Activated naive CD8-positive, alpha-beta T cell treated with anti-CD3 and anti-CD28 coated beads, Interleukin-2, amount 10 ng/mL, durations not matched to agents 7 days and 5 days (primary cell): Measurements from ENCODE around the gene ZNF763. TPM values are rescaled to one million over a fixed set of nuclear protein-coding genes. Genes with fewer than 3 reads are reported as not detected.
A peak's percentile ranks its signal among the peaks of the same experiment; 100 is the strongest.
"Not testable (repeated sequence)": the region's sequence is repeated elsewhere in the genome, so short reads cannot be mapped to it uniquely, and the experiment has no call there.

ENCODE experiments used
- ATAC-seq: fragments of 150-1000 bp; cut with Tn5 transposase; one replicate; pipeline ENCODE4 v1.10.0; 2021; ENCODE audit warnings: low read depth, moderate library complexity
- POLR2A ChIA-PET: fragments of 350-600 bp; sonication (Branson Sonifier 250); formaldehyde crosslinking; loops from one replicate; lab custom pipeline; 2021; ENCODE audit warnings: antibody characterized with exemption; lab: Charles Lee
- DNase-seq: peaks from one replicate; pipeline ENCODE4 v3.0.0; 2021
- H3K27ac Mint-ChIP-seq: one replicate; pipeline ENCODE4 v1.8.0; 2022; ENCODE audit warnings: mild to moderate bottlenecking, mixed read lengths
- H3K27me3 Mint-ChIP-seq: one replicate; pipeline ENCODE4 v1.8.0; 2022; ENCODE audit warnings: mild to moderate bottlenecking, moderate library complexity, mixed read lengths
- H3K36me3 Mint-ChIP-seq: one replicate; pipeline ENCODE4 v1.8.0; 2021; ENCODE audit warnings: mild to moderate bottlenecking, mixed read lengths
- H3K4me1 Mint-ChIP-seq: one replicate; pipeline ENCODE4 v1.8.0; 2021; ENCODE audit warnings: mixed read lengths
- H3K4me3 Mint-ChIP-seq: one replicate; pipeline ENCODE4 v1.8.0; 2022; ENCODE audit warnings: mild to moderate bottlenecking, moderate library complexity, mixed read lengths
- H3K9me3 Mint-ChIP-seq: one replicate; pipeline ENCODE4 v1.8.0; 2021; ENCODE audit warnings: mixed read lengths
- total RNA-seq, 2 experiments: library from RNA; stranded (reverse); gene quantifications; one replicate each; pipeline ENCODE4 v1.2.3, GENCODE V29; 2021

The ZNF763 gene
- total RNA-seq, 2 experiments from 2014 or later, result 5.2 to 6.1 TPM

DNA sequence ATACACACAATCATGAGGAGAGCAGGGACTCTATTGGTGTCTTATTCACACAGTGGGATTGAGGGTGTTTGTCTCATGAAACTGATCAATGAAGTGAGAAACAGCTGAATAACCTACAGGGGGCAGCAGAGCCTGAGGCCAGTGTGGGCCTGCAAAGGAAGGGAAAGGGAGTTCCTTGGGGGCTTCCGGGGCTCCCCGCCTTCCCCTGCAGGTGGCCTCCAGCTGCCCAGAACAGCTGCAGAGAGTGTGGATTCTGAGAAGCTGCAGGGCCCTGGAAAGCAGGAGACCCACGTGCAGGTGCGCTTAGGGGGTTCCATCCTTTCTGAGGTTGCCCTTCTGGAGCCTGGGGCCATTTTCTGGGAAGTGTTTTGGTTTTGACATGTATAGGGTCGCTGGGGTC, 20.1 kb downstream of the ZNF763 start:
- Mint-ChIP-seq H3K27ac (no peak overlapping the region), H3K4me1 (peaks cover 8% of the 10 kb centered on the region), H3K9me3 (peaks cover 10% of the 10 kb centered on the region), H3K27me3 (no peaks in the 10 kb centered on the region), H3K4me3 (no peak overlapping the region), H3K36me3 (peaks cover 2% of the 10 kb centered on the region)
- ATAC-seq, result no peak
- POLR2A ChIA-PET, result interaction anchor here (1.3 kb wide), 1 partner anchor 511 kb away, joined by 5 read pairs; no protein-coding TSS in a partner anchor
- no peak for DNase-seq

DNA sequence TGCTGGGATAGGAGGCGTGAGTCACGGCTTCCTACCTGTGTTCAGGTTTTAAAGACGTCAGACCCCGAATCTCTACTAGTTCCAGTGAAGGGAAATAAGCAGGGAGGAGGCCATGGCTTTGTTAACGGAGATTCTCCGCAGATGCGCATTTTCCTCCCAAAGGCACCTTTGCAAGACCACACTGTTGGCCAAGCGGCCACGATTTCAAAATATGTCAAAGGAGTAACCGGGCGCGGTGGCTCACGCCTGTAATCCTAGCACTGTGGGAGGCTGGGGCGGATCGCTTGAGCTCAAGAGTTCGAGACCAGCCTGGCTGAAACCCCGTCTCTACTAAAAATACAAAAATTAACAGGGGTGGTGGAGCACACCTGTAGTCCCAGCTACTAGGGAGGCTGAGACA, 21.9 kb downstream of the ZNF763 start:
- DNase-seq (no peak), ATAC-seq (no peak)
- Mint-ChIP-seq H3K36me3 (peaks cover 9% of the 10 kb centered on the region), H3K9me3 (peaks cover 4% of the 10 kb centered on the region), H3K4me1 (peaks cover 15% of the 10 kb centered on the region), H3K4me3 (peak overlapping the region; percentile 95), H3K27ac (no peak overlapping the region), H3K27me3 (no peaks in the 10 kb centered on the region)
- POLR2A ChIA-PET, result interaction anchor here (0.6 to 3.1 kb wide), 7 partner anchors 18 to 621 kb away, joined by 3 to 69 read pairs (median 8); partner anchors contain the start of genes ZNF20, ZNF563, ZNF700 and ZNF763

DNA sequence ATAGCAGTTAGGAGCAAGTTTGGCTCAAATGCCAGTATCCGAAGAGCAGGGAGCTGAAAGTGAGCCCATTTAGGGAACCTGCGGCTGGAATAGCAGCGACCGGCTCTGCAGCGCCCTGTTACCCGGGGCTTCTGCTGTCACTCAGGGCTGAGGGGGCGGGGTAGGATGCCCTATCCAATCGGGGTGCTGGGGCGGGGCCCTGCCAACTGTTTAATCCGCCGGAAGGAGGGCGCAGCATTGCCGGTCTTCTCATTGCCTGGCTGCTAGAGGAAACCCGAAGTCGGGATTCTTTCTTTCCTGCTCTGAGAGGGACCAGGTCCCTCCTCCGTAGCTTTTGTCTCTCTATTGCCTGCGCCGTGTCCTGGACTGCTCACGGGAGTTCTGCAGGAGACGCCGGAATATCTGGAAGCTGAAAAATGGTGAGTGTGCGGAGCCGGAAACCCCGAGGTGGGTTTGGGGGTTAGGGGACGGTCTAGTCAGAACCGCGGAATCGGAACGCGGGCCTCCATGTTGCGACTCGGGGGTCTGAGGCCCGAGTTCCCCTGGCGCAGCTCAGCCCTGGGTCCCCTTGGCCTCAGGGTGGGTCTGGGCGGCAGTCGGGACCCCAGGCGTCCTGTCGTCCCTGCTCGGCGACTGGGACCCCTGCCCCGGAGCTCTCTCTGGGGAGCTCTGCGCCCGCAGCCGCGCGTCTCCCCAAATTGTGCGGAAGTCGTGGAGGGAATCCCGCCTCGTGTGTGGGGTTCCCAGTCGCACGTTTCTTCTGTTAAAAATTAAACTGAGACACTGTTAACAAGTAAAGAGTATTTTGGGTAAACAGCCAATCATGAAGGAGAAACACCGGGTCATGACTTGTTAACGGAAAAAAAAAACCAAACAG, 22.8 kb downstream of the ZNF763 start:
- H3K27ac Mint-ChIP-seq, result peak overlapping the region; percentile 97
- POLR2A ChIA-PET, result interaction anchor here (0.6 to 3.1 kb wide), 14 partner anchors 19 to 378 kb away, joined by 3 to 69 read pairs (median 4); partner anchors contain the start of genes ZNF20, ZNF433, ZNF44 and ZNF442
- ATAC-seq (peak; percentile 92), DNase-seq (peak; percentile 91)
- peaks cover 12% of the 10 kb centered on the region for H3K36me3 Mint-ChIP-seq
- no peaks in the 10 kb centered on the region for H3K27me3 Mint-ChIP-seq
- H3K4me3 Mint-ChIP-seq, result peak overlapping the region; percentile 95
- H3K4me1 Mint-ChIP-seq, result peaks cover 18% of the 10 kb centered on the region
- peaks cover 1% of the 10 kb centered on the region for H3K9me3 Mint-ChIP-seq

DNA sequence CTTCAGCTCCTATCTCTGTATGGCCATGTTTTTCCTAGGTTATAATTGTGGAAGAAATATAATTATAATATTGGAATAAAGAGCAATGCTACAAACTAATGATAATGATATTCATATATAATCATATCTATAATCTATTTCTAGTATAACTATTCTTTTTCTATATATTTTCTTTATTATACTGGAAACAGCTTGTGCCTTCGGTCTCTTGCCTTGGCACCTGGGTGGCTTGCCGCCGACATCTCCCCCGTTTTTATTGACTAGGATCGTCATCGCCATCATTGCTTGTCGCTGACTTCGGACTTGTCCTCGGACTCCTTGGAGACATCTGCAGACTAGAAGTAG, 24.2 kb downstream of the ZNF763 start:
- Mint-ChIP-seq H3K9me3 (peaks cover 2% of the 10 kb centered on the region), H3K4me1 (peaks cover 23% of the 10 kb centered on the region)
- POLR2A ChIA-PET, result interaction anchor here (1.0 to 3.1 kb wide), 5 partner anchors 25 to 191 kb away, joined by 3 to 69 read pairs (median 10); partner anchors contain the start of genes ZNF20, ZNF433, ZNF491 and ZNF700

DNA sequence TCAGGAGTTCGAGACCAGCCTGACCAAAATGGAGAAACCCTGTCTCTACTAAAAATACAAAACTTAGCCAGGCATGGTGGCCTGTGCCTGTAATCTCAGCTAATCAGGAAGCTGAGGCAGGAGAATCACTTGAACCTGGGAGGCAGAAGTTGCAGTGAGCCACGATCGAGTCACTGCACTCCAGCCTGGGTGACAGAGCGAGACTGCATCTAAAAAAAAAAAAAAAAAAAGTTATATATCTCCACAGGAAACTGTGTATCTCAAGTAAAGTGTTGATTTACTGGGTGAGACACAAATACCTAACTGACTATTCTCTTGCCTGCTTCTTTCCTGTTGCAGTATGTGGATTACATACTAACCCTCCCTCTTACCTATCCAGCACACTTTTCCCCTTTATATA, 27.1 kb downstream of the ZNF763 start:
- POLR2A ChIA-PET, result interaction anchor here (0.7 kb wide), 1 partner anchor 12 kb away, joined by 3 read pairs; no protein-coding TSS in a partner anchor
- peaks cover 23% of the 10 kb centered on the region for H3K4me1 Mint-ChIP-seq
- H3K27me3 Mint-ChIP-seq, H3K9me3 Mint-ChIP-seq, H3K4me3 Mint-ChIP-seq, ATAC-seq, H3K27ac Mint-ChIP-seq, DNase-seq: not testable (repeated sequence)
- H3K36me3 Mint-ChIP-seq, result peaks cover 30% of the 10 kb centered on the region

More for the DNA sequence above, 24.2 kb downstream of the ZNF763 start:
- Mint-ChIP-seq H3K27ac (peak overlapping the region; percentile 97), H3K27me3 (no peaks in the 10 kb centered on the region), H3K36me3 (peaks cover 21% of the 10 kb centered on the region), H3K4me3 (peak overlapping the region; percentile 95)
- ATAC-seq (no peak), DNase-seq (no peak)

DNA sequence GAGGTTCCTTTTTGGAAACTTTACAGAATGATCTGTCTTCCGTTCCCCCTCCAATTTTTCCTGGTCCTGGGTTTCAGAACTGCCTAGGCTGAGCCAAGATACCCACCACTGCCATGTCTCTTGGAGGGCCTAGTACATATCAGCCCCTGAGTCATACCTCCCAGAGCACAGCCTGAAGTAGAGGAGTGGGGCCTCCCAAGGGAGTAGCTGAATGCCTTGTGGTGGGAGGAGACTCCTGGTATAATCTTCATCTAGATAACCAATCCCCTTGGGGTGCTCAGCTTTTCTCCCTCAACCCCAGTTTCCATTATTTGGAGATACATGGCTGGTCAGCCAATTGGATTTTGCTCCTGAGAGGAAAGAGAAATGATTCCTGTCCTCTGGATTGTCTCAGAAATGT, 30.3 kb downstream of the ZNF763 start:
- ATAC-seq, result no peak
- no peak for DNase-seq
- Mint-ChIP-seq H3K27ac (no peak overlapping the region), H3K4me1 (peaks cover 20% of the 10 kb centered on the region), H3K4me3 (no peak overlapping the region), H3K9me3 (peaks cover 8% of the 10 kb centered on the region), H3K27me3 (no peaks in the 10 kb centered on the region), H3K36me3 (peaks cover 51% of the 10 kb centered on the region)
- POLR2A ChIA-PET, result no interaction called here

DNA sequence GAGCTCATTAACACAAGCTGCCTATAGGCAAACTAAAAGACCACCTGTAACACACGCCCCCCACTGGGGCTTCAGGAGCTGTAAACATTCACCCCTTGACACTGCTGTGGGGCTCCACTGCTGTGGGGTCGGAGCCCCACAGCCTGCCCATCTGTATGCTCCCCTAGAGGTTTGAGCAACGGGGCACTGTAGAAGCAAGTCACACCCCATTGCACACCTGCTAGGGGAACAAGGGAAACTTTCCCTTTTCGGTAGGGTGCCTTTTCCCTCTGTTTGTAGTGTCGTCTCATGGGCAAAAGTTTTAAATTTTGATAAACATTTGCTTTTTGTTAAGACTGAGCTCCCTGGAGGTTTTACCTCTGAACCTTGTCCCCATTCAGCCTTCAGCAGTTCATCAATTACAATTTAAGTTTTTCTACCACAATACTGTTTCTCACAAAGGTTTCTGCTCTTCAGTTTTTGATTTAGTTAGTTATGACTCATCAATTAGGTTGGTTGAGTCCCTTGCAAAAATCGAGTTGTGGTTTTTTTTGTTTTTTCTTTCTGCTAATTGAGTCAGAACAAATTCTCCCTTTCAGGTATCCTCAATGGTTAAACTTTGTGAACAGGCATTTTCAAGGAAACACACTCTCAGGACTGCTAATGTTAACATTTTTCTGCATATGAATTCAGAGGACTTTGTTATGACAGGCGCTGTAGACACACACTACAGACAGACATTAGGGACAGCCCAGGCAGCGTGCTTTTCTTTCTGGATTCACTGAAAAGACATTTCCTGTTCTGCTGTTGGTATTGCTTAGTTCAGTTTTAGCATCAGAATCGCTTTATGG, 35.5 kb downstream of the ZNF763 start:
- POLR2A ChIA-PET, result interaction anchor here (0.7 kb wide), 1 partner anchor 23 kb away, joined by 3 read pairs; no protein-coding TSS in a partner anchor
- Mint-ChIP-seq H3K9me3 (peaks cover 8% of the 10 kb centered on the region), H3K27me3 (no peaks in the 10 kb centered on the region), H3K4me1 (peaks cover 12% of the 10 kb centered on the region), H3K36me3 (peaks cover 53% of the 10 kb centered on the region), H3K4me3 (peak overlapping the region; percentile 38), H3K27ac (peak overlapping the region; percentile 69)
- ATAC-seq (peak; percentile 58), DNase-seq (no peak)

DNA sequence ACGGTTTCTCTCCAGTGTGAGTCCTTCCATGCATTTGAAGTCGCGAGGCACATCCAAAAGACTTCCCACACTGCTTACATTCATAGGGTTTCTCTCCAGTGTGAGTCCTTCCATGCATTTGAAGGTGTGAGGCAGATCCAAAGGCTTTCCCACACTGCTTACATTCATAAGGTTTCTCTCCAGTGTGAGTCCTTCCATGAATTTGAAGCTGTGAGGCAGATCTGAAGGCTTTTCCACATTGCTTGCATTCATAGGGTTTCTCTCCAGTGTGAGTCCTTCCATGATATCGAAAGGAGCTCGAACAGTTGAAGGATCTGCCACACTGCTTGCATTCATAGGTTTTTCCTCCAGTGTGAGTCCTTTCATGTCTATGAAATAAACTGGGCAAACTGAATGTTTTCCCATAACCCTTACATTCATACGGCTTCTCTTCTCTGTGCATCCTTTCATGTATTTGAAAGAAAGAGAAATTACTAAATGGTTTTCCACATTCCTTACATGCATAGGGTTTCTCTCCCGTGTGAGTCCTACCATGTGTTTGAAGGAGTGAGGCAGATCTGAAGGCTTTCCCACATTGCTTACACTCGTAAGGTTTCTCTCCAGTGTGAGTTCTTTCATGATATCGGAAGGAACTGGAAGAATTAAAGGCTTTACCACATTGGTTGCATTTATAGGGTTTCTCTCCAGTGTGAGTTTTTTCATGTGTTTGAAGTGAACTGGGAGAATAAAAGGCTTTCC, 50.3 kb downstream of the ZNF763 start:
- Mint-ChIP-seq H3K27me3 (no peaks in the 10 kb centered on the region), H3K9me3 (peaks cover 33% of the 10 kb centered on the region), H3K36me3 (peaks cover 73% of the 10 kb centered on the region)

DNA sequence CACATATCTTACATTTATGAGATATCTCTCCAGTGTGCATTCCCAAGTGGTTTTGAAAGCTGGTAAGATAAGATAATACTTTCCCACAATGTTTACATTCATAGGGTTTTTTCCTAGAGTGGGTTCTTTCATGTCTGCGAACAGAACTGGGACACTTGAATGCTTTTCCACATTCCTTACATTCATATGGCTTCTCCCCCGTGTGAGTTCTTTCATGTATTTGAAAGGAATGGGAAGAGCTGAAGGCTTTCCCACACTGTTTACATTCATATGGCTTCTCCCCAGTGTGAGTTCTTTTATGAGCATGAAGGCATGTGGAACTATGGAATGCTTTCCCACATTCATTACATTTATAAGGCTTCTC, 50.9 kb downstream of the ZNF763 start:
- peaks cover 35% of the 10 kb centered on the region for H3K9me3 Mint-ChIP-seq
- no peak for ATAC-seq
- H3K27ac Mint-ChIP-seq, result no peak overlapping the region
- no peaks in the 10 kb centered on the region for H3K4me1 Mint-ChIP-seq
- POLR2A ChIA-PET, result no interaction called here
- H3K4me3 Mint-ChIP-seq, result no peak overlapping the region
- no peaks in the 10 kb centered on the region for H3K27me3 Mint-ChIP-seq
- H3K36me3 Mint-ChIP-seq, result peaks cover 72% of the 10 kb centered on the region
- no peak for DNase-seq

More for the DNA sequence above, 50.3 kb downstream of the ZNF763 start:
- H3K4me1 Mint-ChIP-seq, result no peaks in the 10 kb centered on the region
- POLR2A ChIA-PET, result no interaction called here
- DNase-seq, result no peak
- ATAC-seq, result no peak
- H3K4me3 Mint-ChIP-seq, result no peak overlapping the region
- H3K27ac Mint-ChIP-seq, result no peak overlapping the region

Other genes starting within 250 kb of the ZNF763 start
- 1 to 10 TPM; 6.5 TPM for gene ZNF823, start 226.1 kb upstream of the ZNF763 start, total RNA-seq
- 10 to 100 TPM; 15.0 to 15.5 TPM for gene ZNF441, start 198.0 kb upstream of the ZNF763 start, total RNA-seq
- gene ZNF491, start 166.5 kb upstream of the ZNF763 start, total RNA-seq, result 1 to 10 TPM; 3.1 to 3.6 TPM
- 10 to 100 TPM; 16.5 to 17.5 TPM for gene ZNF440, start 150.8 kb upstream of the ZNF763 start, total RNA-seq
- 10 to 100 TPM; 16.0 to 16.8 TPM for gene ZNF439, start 116.3 kb upstream of the ZNF763 start, total RNA-seq
- gene ZNF69, start 77.3 kb upstream of the ZNF763 start, total RNA-seq, result 1 to 10 TPM; 4.5 to 5.8 TPM
- gene ZNF700, start 39.9 kb upstream of the ZNF763 start, total RNA-seq, result 10 to 100 TPM; 24.7 to 26.1 TPM
- 1 to 10 TPM; 1.5 to 1.8 TPM for gene ZNF433, start 70.6 kb downstream of the ZNF763 start, total RNA-seq
- gene ZNF878, start 87.9 kb downstream of the ZNF763 start, total RNA-seq, result 1 to 10 TPM in 1 of 2 experiments, under 1 TPM in 1; 0.91 to 1.2 TPM
- gene ZNF844, start 99.7 kb downstream of the ZNF763 start, total RNA-seq, result 1 to 10 TPM; 6.7 to 9.1 TPM
- 1 to 10 TPM; 5.9 to 7.2 TPM for gene ZNF20, start 175.3 kb downstream of the ZNF763 start, total RNA-seq
- 1 to 10 TPM; 7.2 to 8.2 TPM for gene ZNF625, start 191.7 kb downstream of the ZNF763 start, total RNA-seq
- gene ZNF136, start 198.1 kb downstream of the ZNF763 start, total RNA-seq, result 10 to 100 TPM; 16.4 to 18.2 TPM